Colonic mucosa (tissue), 4 donors: ENCODE data around the gene HCAR2. TPM values are rescaled to one million over a fixed set of nuclear protein-coding genes. Genes with fewer than 3 reads are reported as not detected.
"Not testable (repeated sequence)": the region's sequence is repeated elsewhere in the genome, so short reads cannot be mapped to it uniquely, and the experiment has no call there.

Experiments used
- DNase-seq: peaks from one replicate; pipeline ENCODE4 v3.0.0-alpha.2; 2020
- H3K27ac ChIP-seq: fragments of 200-600 bp; one replicate; pipeline ENCODE4 v1.8.0; 2021
- H3K27me3 ChIP-seq: fragments of 200-600 bp; one replicate; pipeline ENCODE4 v1.8.0; 2021
- H3K36me3 ChIP-seq: fragments of 200-600 bp; one replicate; pipeline ENCODE4 v1.8.0; 2021
- H3K4me1 ChIP-seq: fragments of 200-600 bp; one replicate; pipeline ENCODE4 v1.8.0; 2021; ENCODE audit warnings: mild to moderate bottlenecking
- H3K4me3 ChIP-seq: fragments of 200-600 bp; one replicate; pipeline ENCODE4 v1.8.0; 2021
- H3K9ac ChIP-seq, 2 donors: one replicate each; pipeline ENCODE4 v1.7.0; 2013; ENCODE audit warnings: control low read depth in 2 of 2, low read depth in 2 of 2, low read length in 2 of 2
- H3K9me3 ChIP-seq: fragments of 200-600 bp; one replicate; pipeline ENCODE4 v1.8.0; 2021
- CTCF ChIP-seq: fragments of 200-600 bp; IDR thresholded peaks from one replicate; pipeline ENCODE4 v1.8.0; 2022; ENCODE audit warnings: antibody characterized with exemption, mild to moderate bottlenecking
- intact Hi-C: fragments of 100-400 bp; cut with DNase I; formaldehyde crosslinking; loops from one replicate; pipeline ENCODE4 v1.14.1; 2022
- total RNA-seq, 2 donors: library from RNA; stranded (reverse); fragmentation: NEBNext Ultra II Directional in 1 of 2; extraction: Animal tissue kit (Norgen Biotek cat#: 25700) in 1 of 2; gene quantifications; one replicate each; pipeline ENCODE4 v1.2.1, GENCODE V29; 2021
- donor health status: healthy.
- donor health status: DM: no; HTN: no; CAD: no.
- donor health status: DM: no; HTN: no; CAD: no.

The HCAR2 gene
- total RNA-seq, 2 donors from 2014 or later = 0.12 to 0.56 TPM

GRCh38 chr12:122665759-122666158, 37.4 kb downstream of the HCAR2 start:
- intact Hi-C loops = no loop called here
- no peak for TF ChIP-seq CTCF
- Histone ChIP-seq H3K4me1 (no peaks in the 10 kb centered on the region), H3K27ac (no peak overlapping the region), H3K9me3 (no peaks in the 10 kb centered on the region), H3K27me3 (no peaks in the 10 kb centered on the region), H3K4me3 (no peak overlapping the region), H3K36me3 (no peaks in the 10 kb centered on the region), H3K9ac (no peak overlapping the region)
- DNase-seq = no peak

GRCh38 chr12:122665349-122665748, 37.8 kb downstream of the HCAR2 start:
- intact Hi-C loops = no loop called here
- TF ChIP-seq CTCF = no peak
- H3K4me3 ChIP-seq = no peak overlapping the region

DNA sequence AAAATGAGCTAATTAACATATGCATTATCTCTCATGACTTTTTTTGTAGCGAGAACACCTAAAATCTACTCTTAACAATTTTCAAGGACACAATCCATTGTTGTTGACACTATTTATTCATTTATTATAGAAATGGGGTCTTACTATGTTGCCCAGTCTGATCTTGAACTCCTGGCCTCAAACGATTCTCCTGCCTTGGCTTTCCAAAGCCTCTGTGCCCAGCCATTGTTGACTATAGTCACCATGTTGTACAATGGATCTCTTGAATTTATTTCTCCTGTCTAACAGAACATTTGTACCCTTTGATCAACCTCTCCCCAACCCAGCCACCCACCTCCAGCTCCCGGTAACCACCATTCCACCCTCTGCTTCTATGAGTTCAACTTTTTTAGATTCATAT, 41.2 kb downstream of the HCAR2 start:
- H3K4me3 ChIP-seq = no peak overlapping the region
- no peak overlapping the region for H3K27ac ChIP-seq
- H3K4me1 ChIP-seq = no peaks in the 10 kb centered on the region
- H3K9ac ChIP-seq = no peak overlapping the region
- no peak for TF ChIP-seq CTCF
- intact Hi-C loops = no loop called here
- no peak for DNase-seq
- no peaks in the 10 kb centered on the region for H3K27me3 ChIP-seq
- no peaks in the 10 kb centered on the region for H3K9me3 ChIP-seq
- H3K36me3 ChIP-seq = no peaks in the 10 kb centered on the region

More at GRCh38 chr12:122665349-122665748, 37.8 kb downstream of the HCAR2 start:
- Histone ChIP-seq H3K27ac (no peak overlapping the region), H3K36me3 (no peaks in the 10 kb centered on the region), H3K4me1 (no peaks in the 10 kb centered on the region), H3K27me3 (no peaks in the 10 kb centered on the region), H3K9ac (no peak overlapping the region), H3K9me3 (no peaks in the 10 kb centered on the region)
- no peak for DNase-seq

- TF ChIP-seq CTCF = no peak
- no peak for DNase-seq
- no peak overlapping the region for H3K9ac ChIP-seq
- intact Hi-C loops = no loop called here
- no peaks in the 10 kb centered on the region for H3K9me3 ChIP-seq
- no peaks in the 10 kb centered on the region for H3K36me3 ChIP-seq
- H3K4me1 ChIP-seq = no peaks in the 10 kb centered on the region
- H3K27me3 ChIP-seq = no peaks in the 10 kb centered on the region
- no peak overlapping the region for H3K4me3 ChIP-seq
- H3K27ac ChIP-seq = no peak overlapping the region
Measured at GRCh38 chr12:122661246-122661645, 41.9 kb downstream of the HCAR2 start.

DNA sequence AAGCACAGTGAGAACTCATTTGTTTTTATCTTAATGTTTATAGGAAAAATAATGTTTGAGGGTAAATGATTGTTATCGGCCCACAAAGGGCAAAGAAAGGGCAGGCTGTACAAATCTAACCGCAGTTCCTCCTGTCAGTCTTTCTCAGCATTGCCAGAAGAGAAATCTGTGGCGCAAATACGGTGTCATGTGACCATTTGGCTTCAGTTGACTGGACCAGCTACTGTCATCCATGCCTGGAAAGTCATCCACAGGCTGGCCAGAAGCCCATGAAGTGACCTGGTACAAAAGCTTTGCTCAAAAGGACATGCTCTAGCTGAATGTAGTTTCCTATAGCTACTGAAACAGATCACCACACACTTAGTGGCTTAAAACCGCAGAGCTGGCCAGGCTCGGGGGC, 43.6 kb downstream of the HCAR2 start:
- no peaks in the 10 kb centered on the region for H3K4me1 ChIP-seq
- H3K9ac ChIP-seq = no peak overlapping the region
- no peaks in the 10 kb centered on the region for H3K9me3 ChIP-seq
- intact Hi-C loops = no loop called here
- H3K4me3 ChIP-seq = no peak overlapping the region
- no peak for DNase-seq
- H3K36me3 ChIP-seq = no peaks in the 10 kb centered on the region
- H3K27ac ChIP-seq = no peak overlapping the region
- H3K27me3 ChIP-seq = no peaks in the 10 kb centered on the region
- TF ChIP-seq CTCF = no peak

- H3K36me3 ChIP-seq = no peaks in the 10 kb centered on the region
- intact Hi-C loops = no loop called here
- H3K4me1 ChIP-seq = no peaks in the 10 kb centered on the region
- no peak overlapping the region for H3K27ac ChIP-seq
- DNase-seq = no peak
- TF ChIP-seq CTCF = no peak
- no peak overlapping the region for H3K9ac ChIP-seq
- no peak overlapping the region for H3K4me3 ChIP-seq
- H3K9me3 ChIP-seq = no peaks in the 10 kb centered on the region
- H3K27me3 ChIP-seq = no peaks in the 10 kb centered on the region
Measured at GRCh38 chr12:122656298-122656697, 46.9 kb downstream of the HCAR2 start.

DNA sequence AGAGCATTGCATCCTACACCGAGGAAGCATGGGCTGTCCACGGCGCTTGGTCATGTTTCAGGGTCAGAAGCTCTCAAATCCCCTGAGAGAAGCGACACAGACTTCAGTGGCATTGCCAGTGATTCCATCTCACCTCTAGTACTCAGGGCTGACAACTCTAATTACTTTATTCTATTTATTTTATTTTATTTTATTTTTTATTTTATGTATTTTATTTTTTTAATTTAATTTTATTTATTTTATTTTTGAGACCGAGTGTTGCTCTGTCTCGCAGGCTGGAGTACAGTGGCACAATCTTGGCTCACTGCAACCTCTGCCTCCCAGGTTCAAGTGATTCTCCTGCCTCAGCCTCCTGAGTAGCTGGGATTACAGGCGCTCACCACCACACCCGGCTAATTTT, 49.9 kb downstream of the HCAR2 start:
- H3K36me3 ChIP-seq, H3K4me3 ChIP-seq, H3K27me3 ChIP-seq, H3K9me3 ChIP-seq, DNase-seq, H3K9ac ChIP-seq, H3K4me1 ChIP-seq, intact Hi-C loops, H3K27ac ChIP-seq: not testable (repeated sequence)
